Measurements from ENCODE around the gene AKR1C8. TPM values are rescaled to one million over a fixed set of nuclear protein-coding genes. Genes with fewer than 3 reads are reported as not detected.

AKR1C8 gene
- total RNA-seq, 1 donor from 2014 or later = not detected

- no peak overlapping the region for H3K27ac ChIP-seq (ENCODE audit: low read depth, low read length)
- H3K9ac ChIP-seq (ENCODE audit: low read length) = no peak overlapping the region
- peaks cover 1% of the 10 kb centered on the region for H3K36me3 Mint-ChIP-seq (ENCODE audit: low read depth, unreplicated experiment)
- FAIRE-seq = no peak
- H3K4me3 ChIP-seq (ENCODE audit: insufficient read depth, low read depth, low read length) = no peak overlapping the region
- TF ChIP-seq CTCF (IDR thresholded peaks at IDR 0.05; ENCODE audit: insufficient read depth, low read depth, low read length) (no peak), EZH2 (IDR thresholded peaks at IDR 0.05; ENCODE audit: insufficient read depth, low read length) (no peak)
- H3K4me3 Mint-ChIP-seq (ENCODE audit: unreplicated experiment) = no peak overlapping the region
- no peaks in the 10 kb centered on the region for H3K4me1 Mint-ChIP-seq (ENCODE audit: low read depth, unreplicated experiment)
- no peak overlapping the region for H3K4me2 ChIP-seq (ENCODE audit: low read length)
- no peaks in the 10 kb centered on the region for H3K9me3 ChIP-seq (ENCODE audit: insufficient read depth, low read depth, low read length)
- H2AFZ ChIP-seq (ENCODE audit: low read depth, low read length) = no peak overlapping the region
- H3K27me3 Mint-ChIP-seq (ENCODE audit: low read depth, unreplicated experiment) = no peaks in the 10 kb centered on the region
- H3K27me3 ChIP-seq (ENCODE audit: insufficient read depth, low read length) = no peaks in the 10 kb centered on the region
- no peaks in the 10 kb centered on the region for H3K79me2 ChIP-seq (ENCODE audit: insufficient read depth, low read length)
- DNase-seq (ENCODE audit: low read depth) = no peak
- no peaks in the 10 kb centered on the region for H4K20me1 ChIP-seq (ENCODE audit: insufficient read depth, low read length)
- H3K9me3 Mint-ChIP-seq (ENCODE audit: unreplicated experiment) = no peaks in the 10 kb centered on the region
- H3K36me3 ChIP-seq (ENCODE audit: insufficient read depth, low read length) = no peaks in the 10 kb centered on the region
- H3K4me1 ChIP-seq (ENCODE audit: insufficient read depth, low read length) = no peaks in the 10 kb centered on the region
- no peak overlapping the region for H3K27ac Mint-ChIP-seq (ENCODE audit: unreplicated experiment)
Measured at GRCh38 chr10:5198386-5198785, 13.4 kb upstream of the AKR1C8 start.

GRCh38 chr10:5196702-5197113 is 11.8 kb upstream of the AKR1C8 start, which contains the start of gene AKR1C4:
Gene AKR1C4 (plus strand): TSS chr10:5196837. CDS start chr10:5196868, 31 bp downstream.
- Histone ChIP-seq H2AFZ (ENCODE audit: low read depth, low read length) (no peak within 1 kb of the TSS), H3K27ac (ENCODE audit: low read depth, low read length) (no peak within 1 kb of the TSS), H3K27me3 (ENCODE audit: insufficient read depth, low read length) (no peaks in the 10 kb centered on the region), H3K4me1 (ENCODE audit: insufficient read depth, low read length) (no peaks in the 10 kb centered on the region), H3K79me2 (ENCODE audit: insufficient read depth, low read length) (no peaks in the 10 kb centered on the region), H3K9ac (ENCODE audit: low read length) (no peak within 1 kb of the TSS), H3K4me3 (ENCODE audit: insufficient read depth, low read depth, low read length) (no peak within 1 kb of the TSS), H3K4me2 (ENCODE audit: low read length) (no peak within 1 kb of the TSS), H4K20me1 (ENCODE audit: insufficient read depth, low read length) (no peaks in the 10 kb centered on the region), H3K36me3 (ENCODE audit: insufficient read depth, low read length) (no peaks in the 10 kb centered on the region), H3K9me3 (ENCODE audit: insufficient read depth, low read depth, low read length) (no peaks in the 10 kb centered on the region)
- no peak for DNase-seq (ENCODE audit: low read depth)
- TF ChIP-seq EZH2 (IDR thresholded peaks at IDR 0.05; ENCODE audit: insufficient read depth, low read length) (no peak), CTCF (IDR thresholded peaks at IDR 0.05; ENCODE audit: insufficient read depth, low read depth, low read length) (no peak)
- Mint-ChIP-seq H3K4me1 (ENCODE audit: low read depth, unreplicated experiment) (no peaks in the 10 kb centered on the region), H3K9me3 (ENCODE audit: unreplicated experiment) (no peaks in the 10 kb centered on the region), H3K27ac (ENCODE audit: unreplicated experiment) (no peak within 1 kb of the TSS), H3K27me3 (ENCODE audit: low read depth, unreplicated experiment) (no peaks in the 10 kb centered on the region), H3K4me3 (ENCODE audit: unreplicated experiment) (no peak within 1 kb of the TSS), H3K36me3 (ENCODE audit: low read depth, unreplicated experiment) (peaks cover 1% of the 10 kb centered on the region)
- no peak for FAIRE-seq

DNA sequence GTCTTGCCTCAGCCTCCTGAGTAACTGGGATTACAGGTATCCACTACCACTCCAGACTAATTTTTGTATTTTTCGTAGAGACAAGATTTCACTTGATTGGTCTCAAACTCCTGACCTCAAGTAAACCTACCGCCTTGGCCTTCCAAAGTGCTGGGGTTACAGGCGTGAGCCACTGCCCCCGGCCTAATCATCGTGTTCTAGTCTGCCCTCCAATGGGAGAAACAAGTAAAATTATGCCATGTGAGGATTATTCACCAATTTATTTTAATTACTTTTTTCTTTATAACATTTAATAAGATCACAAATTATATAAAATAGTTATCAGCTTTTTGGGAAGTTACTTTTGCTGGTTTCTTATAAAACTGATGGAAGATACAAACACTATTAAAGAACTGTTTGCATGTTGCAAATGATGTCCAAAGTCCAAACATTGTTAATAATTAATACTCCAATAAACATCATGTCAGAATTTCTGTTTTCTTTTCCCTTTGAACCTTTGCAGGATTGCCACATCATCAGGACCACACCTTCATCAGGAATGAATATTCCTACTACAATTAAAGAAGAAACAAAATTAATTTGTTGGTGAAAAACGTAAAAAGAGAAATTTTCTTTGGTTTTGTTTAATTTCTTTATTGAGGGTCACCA is 10.9 kb upstream of the AKR1C8 start:
- H3K9ac ChIP-seq (ENCODE audit: low read length) = no peak overlapping the region
- H3K4me3 ChIP-seq (ENCODE audit: insufficient read depth, low read depth, low read length) = no peak overlapping the region
- no peak for DNase-seq (ENCODE audit: low read depth)
- H3K4me1 ChIP-seq (ENCODE audit: insufficient read depth, low read length) = no peaks in the 10 kb centered on the region
- no peak for FAIRE-seq
- Mint-ChIP-seq H3K27ac (ENCODE audit: unreplicated experiment) (no peak overlapping the region), H3K9me3 (ENCODE audit: unreplicated experiment) (no peaks in the 10 kb centered on the region), H3K36me3 (ENCODE audit: low read depth, unreplicated experiment) (peaks cover 1% of the 10 kb centered on the region), H3K4me3 (ENCODE audit: unreplicated experiment) (no peak overlapping the region), H3K27me3 (ENCODE audit: low read depth, unreplicated experiment) (no peaks in the 10 kb centered on the region), H3K4me1 (ENCODE audit: low read depth, unreplicated experiment) (no peaks in the 10 kb centered on the region)
- no peak overlapping the region for H2AFZ ChIP-seq (ENCODE audit: low read depth, low read length)
- no peaks in the 10 kb centered on the region for H3K9me3 ChIP-seq (ENCODE audit: insufficient read depth, low read depth, low read length)
- H3K27ac ChIP-seq (ENCODE audit: low read depth, low read length) = no peak overlapping the region
- no peaks in the 10 kb centered on the region for H3K36me3 ChIP-seq (ENCODE audit: insufficient read depth, low read length)
- TF ChIP-seq EZH2 (IDR thresholded peaks at IDR 0.05; ENCODE audit: insufficient read depth, low read length) = no peak
- H3K27me3 ChIP-seq (ENCODE audit: insufficient read depth, low read length) = no peaks in the 10 kb centered on the region
- H3K79me2 ChIP-seq (ENCODE audit: insufficient read depth, low read length) = no peaks in the 10 kb centered on the region
- H4K20me1 ChIP-seq (ENCODE audit: insufficient read depth, low read length) = no peaks in the 10 kb centered on the region
- no peak overlapping the region for H3K4me2 ChIP-seq (ENCODE audit: low read length)
